Esophagus squamous epithelium (tissue), 4 donors: ENCODE results near the gene HPCAL4.

Source experiments
- POLR2A ChIP-seq, 4 donors: fragments of 450-650 bp; IDR thresholded peaks; one replicate each; pipeline ENCODE4 v1.6.1; 2017; ENCODE audit warnings: antibody characterized with exemption in 4 of 4, mild to moderate bottlenecking in 4 of 4, moderate library complexity in 3 of 4
- TF ChIP-seq, protein P1 (sequence below), 6 experiments: fragments of 450-650 bp in 4 of 6; fragments of 200-600 bp in 2 of 6; sonication (generic) in 2 of 6; IDR thresholded peaks; one replicate each; pipeline ENCODE4 v1.5.1; 2016 to 2019; ENCODE audit warnings: antibody characterized with exemption in 6 of 6, mild to moderate bottlenecking in 4 of 6, moderate library complexity in 4 of 6

DNA sequence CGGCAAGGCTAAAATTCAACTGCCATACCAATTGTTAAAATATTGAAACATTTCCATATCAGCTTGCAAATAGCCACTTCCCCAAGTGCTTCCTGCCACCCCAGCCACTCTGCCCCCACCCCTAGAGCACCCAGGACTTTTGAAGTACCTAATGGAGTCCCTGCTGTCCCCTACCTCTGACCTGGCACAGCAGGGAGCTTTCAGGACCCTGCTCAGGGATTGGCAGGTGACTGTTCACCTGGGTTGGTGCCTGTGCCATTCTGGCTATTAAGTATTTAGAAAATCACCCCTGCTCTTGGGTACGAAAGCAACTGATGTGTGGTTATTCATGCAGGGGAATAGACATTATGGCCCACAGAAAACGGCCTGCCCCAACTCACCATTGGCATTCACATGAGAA is 9.1 kb upstream of the HPCAL4 start:
- TF ChIP-seq, protein P1, sequence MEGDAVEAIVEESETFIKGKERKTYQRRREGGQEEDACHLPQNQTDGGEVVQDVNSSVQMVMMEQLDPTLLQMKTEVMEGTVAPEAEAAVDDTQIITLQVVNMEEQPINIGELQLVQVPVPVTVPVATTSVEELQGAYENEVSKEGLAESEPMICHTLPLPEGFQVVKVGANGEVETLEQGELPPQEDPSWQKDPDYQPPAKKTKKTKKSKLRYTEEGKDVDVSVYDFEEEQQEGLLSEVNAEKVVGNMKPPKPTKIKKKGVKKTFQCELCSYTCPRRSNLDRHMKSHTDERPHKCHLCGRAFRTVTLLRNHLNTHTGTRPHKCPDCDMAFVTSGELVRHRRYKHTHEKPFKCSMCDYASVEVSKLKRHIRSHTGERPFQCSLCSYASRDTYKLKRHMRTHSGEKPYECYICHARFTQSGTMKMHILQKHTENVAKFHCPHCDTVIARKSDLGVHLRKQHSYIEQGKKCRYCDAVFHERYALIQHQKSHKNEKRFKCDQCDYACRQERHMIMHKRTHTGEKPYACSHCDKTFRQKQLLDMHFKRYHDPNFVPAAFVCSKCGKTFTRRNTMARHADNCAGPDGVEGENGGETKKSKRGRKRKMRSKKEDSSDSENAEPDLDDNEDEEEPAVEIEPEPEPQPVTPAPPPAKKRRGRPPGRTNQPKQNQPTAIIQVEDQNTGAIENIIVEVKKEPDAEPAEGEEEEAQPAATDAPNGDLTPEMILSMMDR (IDR thresholded peaks at IDR 0.05) = no peak
- no peak for TF ChIP-seq POLR2A (IDR thresholded peaks at IDR 0.05)
